ENCODE measurements around the gene PRIMA1.
"Not testable (repeated sequence)": the region's sequence is repeated elsewhere in the genome, so short reads cannot be mapped to it uniquely, and the experiment has no call there.

Gene PRIMA1

DNA sequence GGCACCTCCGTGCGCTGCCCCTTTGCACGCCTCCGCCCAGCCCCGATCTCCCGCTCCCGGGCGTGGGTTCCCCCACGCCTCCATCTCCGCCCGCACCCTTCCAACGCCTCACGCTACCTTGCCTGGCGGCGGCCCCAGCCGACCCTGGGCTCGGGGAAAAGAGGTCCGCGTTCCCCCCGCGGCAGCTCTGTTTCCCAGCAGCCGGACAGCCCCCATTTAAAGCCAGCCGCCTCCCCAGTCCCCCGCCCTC, at the start of gene PRIMA1:
Gene PRIMA1, minus strand, starts transcription at position 193 of the 250 bp plus-strand sequence. CDS start 767 bp downstream, outside the sequence.
- no peak for DNase-seq (ENCODE audit: low read depth in 2 of 2)

GRCh38 chr14:93834699-93835371, 46.5 kb upstream of the PRIMA1 start:
- DNase-seq (ENCODE audit: low read depth in 2 of 2) = no peak

- DNase-seq (ENCODE audit: low read depth in 2 of 2) = no peak
Observed at GRCh38 chr14:93832665-93833064, 44.4 kb upstream of the PRIMA1 start.

GRCh38 chr14:93832081-93832480, 43.8 kb upstream of the PRIMA1 start:
- DNase-seq (ENCODE audit: low read depth in 2 of 2) = no peak

GRCh38 chr14:93830753-93831461, 42.6 kb upstream of the PRIMA1 start:
- DNase-seq (ENCODE audit: low read depth in 2 of 2) = no peak

GRCh38 chr14:93829839-93830481, 41.7 kb upstream of the PRIMA1 start:
- DNase-seq (ENCODE audit: low read depth in 2 of 2) = no peak

DNA sequence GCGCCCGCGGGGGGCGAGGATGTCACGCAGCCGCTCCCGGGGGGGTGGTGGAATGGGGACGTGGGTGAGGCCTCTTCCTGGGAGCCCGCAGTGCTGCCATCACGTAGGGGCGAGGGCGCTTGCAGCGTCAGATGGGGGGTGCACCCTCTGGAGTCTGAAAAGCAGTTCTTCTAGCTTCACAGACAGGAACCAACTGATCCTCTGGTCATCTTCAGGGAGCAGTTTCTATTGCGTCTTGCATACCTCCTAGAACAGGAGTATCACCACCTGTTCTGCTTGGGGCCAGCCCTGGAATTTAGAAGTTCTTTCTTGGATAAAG, 36.9 kb upstream of the PRIMA1 start:
- no peak for DNase-seq (ENCODE audit: low read depth in 2 of 2)

- DNase-seq (ENCODE audit: low read depth in 2 of 2) = no peak
Observed at GRCh38 chr14:93824518-93825234, 36.4 kb upstream of the PRIMA1 start.

- no peak for DNase-seq (ENCODE audit: low read depth in 2 of 2)
Observed at GRCh38 chr14:93824076-93824475, 35.8 kb upstream of the PRIMA1 start.

- no peak for DNase-seq (ENCODE audit: low read depth in 2 of 2)
Observed at GRCh38 chr14:93821051-93821450, 32.8 kb upstream of the PRIMA1 start.

DNA sequence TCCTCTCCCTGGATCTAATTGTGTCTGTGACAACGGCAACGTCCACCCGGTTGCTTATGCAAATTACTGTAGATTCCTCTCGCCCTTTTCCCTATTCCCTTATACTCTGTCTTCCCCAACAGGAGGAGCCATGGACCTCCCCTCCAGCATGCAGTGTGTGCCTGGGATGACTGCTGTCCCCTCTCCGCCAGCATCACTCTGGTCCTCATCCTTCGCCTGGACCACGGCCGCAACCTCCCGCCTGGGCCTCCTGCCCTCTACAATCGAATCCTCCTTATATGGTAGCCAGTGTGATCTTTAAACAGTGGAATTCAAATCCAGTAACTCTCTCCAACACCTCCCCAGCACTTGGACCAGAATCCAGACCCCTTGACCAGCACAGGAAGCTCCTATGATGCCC, 30.6 kb upstream of the PRIMA1 start:
- DNase-seq (ENCODE audit: low read depth in 2 of 2) = no peak

- DNase-seq (ENCODE audit: low read depth in 2 of 2) = no peak
Observed at GRCh38 chr14:93811676-93812075, 23.4 kb upstream of the PRIMA1 start.

GRCh38 chr14:93811020-93811419, 22.7 kb upstream of the PRIMA1 start:
- no peak for DNase-seq (ENCODE audit: low read depth in 2 of 2)

DNA sequence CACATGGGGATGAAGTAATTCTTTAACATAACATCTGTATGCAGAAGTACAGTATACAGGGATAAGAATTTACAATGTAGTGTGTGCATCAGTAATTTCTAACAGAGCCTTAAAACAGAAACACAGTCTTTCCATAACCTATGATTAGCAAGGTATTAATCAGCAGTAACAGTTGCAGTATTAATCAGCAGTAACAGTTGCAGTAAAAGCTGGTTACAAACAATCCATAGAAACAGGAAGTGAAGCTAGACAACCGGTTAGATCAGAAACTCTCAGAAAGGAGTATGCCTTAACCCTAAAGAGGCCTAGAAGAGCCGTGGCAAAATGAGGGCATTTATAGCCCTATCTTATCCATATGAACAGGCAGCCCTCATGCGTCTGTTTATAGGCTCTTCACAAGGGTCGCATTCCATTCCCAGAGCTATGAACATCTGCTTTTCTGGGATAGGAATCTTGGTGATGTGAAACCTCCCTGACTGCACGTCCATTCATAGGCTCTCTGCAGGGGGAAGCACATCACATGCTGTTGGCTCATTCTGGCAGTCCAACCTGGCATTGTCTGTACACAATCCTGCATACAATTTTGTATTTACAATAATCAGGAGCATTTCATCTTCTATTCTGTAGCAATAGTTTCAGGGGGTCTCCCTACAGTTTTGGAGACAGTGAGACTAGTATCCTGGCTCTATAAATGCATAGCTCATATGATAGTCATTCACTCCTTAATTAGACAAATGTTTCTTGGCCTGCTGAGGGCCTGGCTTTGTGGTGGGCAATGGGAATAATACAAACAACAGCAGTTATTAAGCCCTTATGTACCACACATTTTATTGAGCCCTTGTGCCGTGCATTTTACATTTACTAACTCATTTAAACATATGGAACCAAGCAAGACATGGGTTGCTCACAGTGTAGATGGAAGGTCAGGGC, 21.5 kb upstream of the PRIMA1 start:
- not testable (repeated sequence) for DNase-seq (ENCODE audit: low read depth in 2 of 2)

DNA sequence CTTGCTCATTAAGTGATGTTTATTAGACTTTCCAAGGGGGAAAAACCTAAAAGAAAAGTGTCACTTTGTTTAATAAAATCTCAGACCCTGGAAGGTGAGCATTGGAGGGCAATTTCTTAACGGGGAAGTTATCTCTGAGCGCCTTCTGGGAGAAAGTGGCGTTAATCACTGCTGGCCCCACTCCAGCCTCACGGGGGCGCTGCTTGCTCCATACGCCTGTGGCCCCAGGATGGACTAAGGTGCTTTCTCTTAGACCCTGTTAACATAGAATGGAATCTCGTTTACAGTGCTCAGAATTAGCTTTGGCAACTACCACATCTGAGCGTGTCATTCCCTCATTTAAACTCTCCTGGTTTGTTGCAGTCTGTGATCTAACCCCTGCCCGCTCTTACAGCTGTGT, 16.4 kb upstream of the PRIMA1 start:
- DNase-seq (ENCODE audit: low read depth in 2 of 2) = no peak

DNA sequence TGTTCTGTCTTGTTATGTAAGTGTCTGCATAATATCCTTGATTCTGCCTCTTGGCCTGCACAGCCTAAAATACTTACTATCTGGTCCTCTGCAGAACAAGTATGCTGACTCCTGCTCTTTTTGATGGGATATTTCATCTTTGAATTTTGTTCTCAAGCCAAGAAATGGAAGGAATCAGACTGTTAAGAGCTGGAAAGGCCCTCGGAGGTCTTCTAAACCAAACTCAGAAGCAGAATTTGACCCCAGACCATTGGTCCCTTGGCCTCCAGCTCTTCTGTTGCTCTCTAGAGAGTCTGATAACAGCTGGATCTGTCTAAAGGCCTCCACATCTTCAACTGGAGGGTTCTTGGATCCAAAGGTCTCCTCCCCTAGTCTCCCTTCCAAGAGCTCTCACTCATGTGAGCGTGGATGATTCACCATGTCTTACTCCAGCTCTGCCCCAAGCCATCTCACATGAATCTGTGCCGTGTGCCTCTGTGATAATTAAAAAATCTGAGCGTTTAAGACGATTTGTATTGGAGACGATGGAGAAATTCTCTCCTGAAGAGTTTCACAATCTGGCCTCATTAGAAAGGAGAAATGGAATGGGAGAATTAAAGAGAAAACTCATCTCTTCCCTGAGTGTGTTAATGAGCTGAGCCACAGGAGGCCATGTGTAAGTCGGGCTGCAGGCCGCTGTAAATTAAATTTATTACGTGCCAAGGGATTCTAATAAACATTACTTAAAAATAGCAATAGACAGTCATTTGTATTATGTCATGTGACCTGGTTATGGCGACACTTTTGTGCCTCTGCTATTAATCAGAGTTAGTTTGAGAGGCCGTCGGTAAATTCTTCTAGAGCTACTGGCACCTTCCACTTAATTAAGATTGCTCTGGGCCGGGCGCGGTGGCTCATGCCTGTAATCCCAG, 15.4 kb upstream of the PRIMA1 start:
- no peak for DNase-seq (ENCODE audit: low read depth in 2 of 2)

- no peak for DNase-seq (ENCODE audit: low read depth in 2 of 2)
Observed at GRCh38 chr14:93799989-93800921, 12.0 kb upstream of the PRIMA1 start.

- DNase-seq (ENCODE audit: low read depth in 2 of 2) = no peak
Observed at GRCh38 chr14:93799617-93799988, 11.3 kb upstream of the PRIMA1 start.

DNA sequence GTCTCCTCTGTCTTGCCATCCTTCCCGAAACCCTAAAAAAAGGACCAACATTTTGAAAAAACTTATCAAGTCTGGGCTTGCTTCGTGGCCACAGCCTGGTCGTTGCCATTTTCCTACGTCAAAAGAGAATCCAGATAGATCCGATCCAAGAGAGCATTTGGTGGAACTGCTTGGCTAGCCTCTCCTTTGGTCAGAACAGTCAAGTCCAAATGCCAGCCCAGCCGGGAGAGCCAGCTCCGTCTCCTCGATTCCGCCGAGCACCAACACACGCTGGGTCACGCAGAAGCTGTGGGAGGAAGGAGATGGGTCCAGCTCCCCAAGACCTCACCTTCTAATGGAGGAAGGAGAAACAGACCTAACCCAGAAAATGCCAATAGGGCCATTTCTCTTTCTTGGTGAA, 9.3 kb upstream of the PRIMA1 start:
- DNase-seq (ENCODE audit: low read depth in 2 of 2) = no peak

GRCh38 chr14:93797071-93797470, 8.8 kb upstream of the PRIMA1 start:
- no peak for DNase-seq (ENCODE audit: low read depth in 2 of 2)

All from activated CD4-positive, alpha-beta T cell treated with anti-CD3 and anti-CD28 coated beads for 24 hours (primary cell).